Measurements from ENCODE around the gene ZNF609.

GRCh38 chr15:64698823-64699222 lies 238.4 kb downstream of the ZNF609 start:
- TF ChIP-seq CTCF (conservative IDR thresholded peaks at IDR 0.05; ENCODE audit: low read depth, low read length) (no peak), EZH2phosphoT487 (IDR thresholded peaks at IDR 0.05; ENCODE audit: borderline replicate concordance, low read length) (no peak)
